COLO829 (cell line): ENCODE data around the gene NGF.
"Not testable (repeated sequence)": the region's sequence is repeated elsewhere in the genome, so short reads cannot be mapped to it uniquely, and the experiment has no call there.

Experiments used
- DNase-seq: peaks from one replicate; pipeline ENCODE4 v3.0.0; 2012; ENCODE audit warnings: low spot score

The NGF gene

GRCh38 chr1:115332813-115333608, 5.0 kb downstream of the NGF start:
- no peak for DNase-seq

- DNase-seq = no peak
Measured at GRCh38 chr1:115331558-115332331, 6.3 kb downstream of the NGF start.

- no peak for DNase-seq
Measured at GRCh38 chr1:115330480-115331013, 7.5 kb downstream of the NGF start.

DNA sequence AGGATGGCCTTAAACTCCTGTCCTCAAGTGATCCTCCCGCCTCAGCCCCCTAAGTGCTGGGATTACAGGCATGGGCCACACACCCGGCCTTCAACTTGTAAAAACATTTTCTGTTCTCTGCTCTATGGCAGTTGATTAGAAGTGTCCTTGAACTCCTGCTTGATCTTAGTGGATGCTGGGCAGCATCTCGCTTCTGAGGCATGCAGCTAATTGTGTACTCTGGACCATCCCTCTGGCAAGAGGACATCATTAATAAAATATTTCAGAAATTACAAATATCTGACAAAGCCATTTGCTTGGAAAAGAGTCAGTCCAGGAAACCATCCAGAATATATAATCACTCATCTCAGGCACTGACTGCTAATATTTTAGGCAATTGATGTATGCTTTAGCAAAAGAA, 8.1 kb downstream of the NGF start:
- DNase-seq = no peak

DNA sequence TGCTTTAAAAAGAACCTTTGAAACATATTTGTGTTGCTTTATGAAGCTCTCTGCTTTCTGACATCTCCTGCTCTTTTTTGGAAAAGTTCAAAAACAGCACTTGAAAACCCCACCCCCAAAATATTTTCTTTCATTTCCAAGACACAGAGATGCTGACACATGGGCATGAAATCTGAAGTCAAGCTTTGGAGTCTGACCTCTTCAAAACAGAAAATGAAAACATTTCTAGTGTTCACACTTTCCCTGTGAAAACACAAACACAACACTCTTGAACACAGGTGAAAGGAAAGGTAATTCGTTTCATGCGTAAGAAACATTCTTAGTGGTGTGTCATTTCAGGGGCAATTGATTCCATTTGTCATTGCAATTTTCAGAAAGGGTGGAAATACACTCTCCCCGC, 10.8 kb downstream of the NGF start:
- DNase-seq = no peak

- DNase-seq = no peak
Measured at GRCh38 chr1:115326419-115326818, 11.6 kb downstream of the NGF start.

GRCh38 chr1:115325874-115326273, 12.2 kb downstream of the NGF start:
- DNase-seq = no peak

DNA sequence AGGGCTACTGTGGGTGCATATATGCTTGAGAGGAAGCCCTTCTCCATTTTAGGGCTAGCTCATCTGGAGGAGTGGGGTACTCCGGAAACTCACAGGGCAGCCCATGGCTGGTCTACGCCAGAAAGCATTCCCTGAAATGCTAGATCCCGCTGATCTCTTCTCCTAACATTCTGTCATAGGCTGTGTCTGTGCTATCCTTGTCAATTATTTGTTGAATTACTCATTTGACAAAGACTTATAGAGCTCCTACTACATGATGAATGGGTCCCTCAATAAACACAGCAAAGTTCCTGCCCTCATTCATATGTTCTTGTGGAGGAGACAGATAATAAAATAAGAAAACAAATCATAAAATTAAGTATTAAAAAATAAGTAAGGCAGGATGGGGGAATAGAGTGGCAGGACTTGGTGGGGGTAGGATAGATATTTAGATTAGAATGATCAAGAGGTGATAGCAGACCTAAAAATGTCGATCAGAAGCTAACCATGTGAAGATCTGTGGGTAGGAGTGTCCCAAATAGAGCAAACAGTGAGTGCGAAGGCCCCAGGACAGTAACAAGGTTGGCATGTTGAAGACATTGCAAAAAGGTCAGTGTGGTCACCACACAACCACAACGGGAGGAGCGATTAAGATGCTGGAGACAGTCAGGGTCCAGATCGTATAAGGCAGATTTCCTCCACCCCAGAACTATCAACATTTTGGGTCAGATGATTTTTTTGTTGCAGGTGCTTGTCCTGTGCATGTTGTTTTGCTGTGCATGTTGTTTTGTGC, 13.2 kb downstream of the NGF start:
- no peak for DNase-seq

- DNase-seq = no peak
Measured at GRCh38 chr1:115323366-115324004, 14.6 kb downstream of the NGF start.

DNA sequence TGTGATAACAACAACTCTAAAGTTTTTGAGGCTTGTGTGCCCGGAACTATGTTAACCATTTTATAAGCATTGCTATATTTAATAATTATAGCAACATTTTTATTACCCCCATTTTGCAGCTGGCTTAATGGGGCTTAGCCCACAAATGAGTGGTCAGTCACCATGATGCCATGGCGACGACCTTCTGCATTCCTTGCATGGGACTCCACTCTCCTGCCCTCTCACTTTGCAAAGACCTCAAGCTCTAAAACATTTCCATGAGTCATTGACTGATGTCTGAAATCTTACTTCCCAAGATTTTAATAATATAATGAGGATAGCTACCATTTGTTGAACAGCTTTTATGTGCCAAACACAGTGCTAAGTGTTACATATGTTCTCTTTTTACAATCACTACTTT, 15.4 kb downstream of the NGF start:
- DNase-seq = no peak

DNA sequence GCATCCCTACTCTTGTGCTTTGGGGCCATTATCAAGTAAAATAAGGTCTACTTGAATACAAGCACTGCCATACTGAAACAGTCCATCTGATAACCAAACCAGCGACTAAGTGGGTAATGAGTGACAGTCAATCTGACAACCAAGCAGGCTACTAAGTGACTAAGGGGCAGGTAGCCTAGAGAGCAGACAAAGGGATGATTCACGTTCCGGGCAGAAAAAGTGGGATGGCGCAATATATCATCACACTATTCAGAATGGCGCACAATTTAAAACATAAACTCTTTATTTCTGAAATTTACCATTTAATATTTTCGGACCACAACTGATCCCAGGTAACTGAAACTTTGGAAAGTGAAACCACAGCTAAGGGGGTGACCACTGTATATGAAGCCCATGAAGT, 17.7 kb downstream of the NGF start:
- DNase-seq = no peak

GRCh38 chr1:115319706-115320105, 18.3 kb downstream of the NGF start:
- no peak for DNase-seq

GRCh38 chr1:115317101-115318012, 20.7 kb downstream of the NGF start:
- DNase-seq = no peak

DNA sequence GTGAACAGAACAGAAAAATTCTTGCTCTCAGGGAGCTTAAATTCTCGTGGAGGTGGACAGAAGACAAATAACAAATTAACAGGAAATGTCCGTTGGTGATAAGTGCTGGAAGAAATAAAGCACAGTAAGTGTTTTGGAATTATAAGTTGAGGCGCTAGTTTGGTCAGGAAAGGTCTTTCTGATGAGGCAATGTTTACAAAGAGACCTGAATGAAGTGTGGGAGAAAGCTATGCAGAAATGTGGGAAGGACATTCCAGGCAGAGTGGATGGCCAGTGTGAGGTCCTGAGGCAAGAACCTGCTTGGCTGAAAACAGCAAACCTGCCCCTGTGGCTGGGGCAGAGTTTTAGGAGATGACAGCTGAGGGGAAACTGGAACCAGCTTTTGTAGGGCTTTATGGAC, 23.3 kb downstream of the NGF start:
- no peak for DNase-seq

DNA sequence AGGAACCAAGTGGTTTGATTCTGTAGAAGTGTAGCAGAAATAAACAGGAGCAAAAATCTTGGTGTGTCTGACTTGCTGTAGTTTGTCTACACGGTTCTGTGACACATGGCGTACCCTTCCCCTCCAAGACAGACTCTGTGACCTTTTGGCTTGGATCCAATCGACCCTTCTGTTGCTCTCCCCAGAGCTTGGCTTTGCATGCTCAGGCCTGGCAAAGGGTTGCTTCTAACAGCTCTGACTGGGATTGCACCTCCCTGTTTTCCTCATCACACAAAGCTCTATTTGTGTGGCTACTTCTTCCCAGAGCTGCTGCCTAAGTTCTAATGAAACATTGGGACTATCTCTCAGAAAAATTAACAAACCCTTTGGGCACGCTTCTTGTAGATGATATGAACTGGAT, 24.0 kb downstream of the NGF start:
- DNase-seq = no peak

GRCh38 chr1:115313182-115313581, 24.9 kb downstream of the NGF start:
- DNase-seq = no peak

GRCh38 chr1:115312742-115313141, 25.3 kb downstream of the NGF start:
- no peak for DNase-seq

GRCh38 chr1:115311474-115311989, 26.5 kb downstream of the NGF start:
- DNase-seq = no peak

DNA sequence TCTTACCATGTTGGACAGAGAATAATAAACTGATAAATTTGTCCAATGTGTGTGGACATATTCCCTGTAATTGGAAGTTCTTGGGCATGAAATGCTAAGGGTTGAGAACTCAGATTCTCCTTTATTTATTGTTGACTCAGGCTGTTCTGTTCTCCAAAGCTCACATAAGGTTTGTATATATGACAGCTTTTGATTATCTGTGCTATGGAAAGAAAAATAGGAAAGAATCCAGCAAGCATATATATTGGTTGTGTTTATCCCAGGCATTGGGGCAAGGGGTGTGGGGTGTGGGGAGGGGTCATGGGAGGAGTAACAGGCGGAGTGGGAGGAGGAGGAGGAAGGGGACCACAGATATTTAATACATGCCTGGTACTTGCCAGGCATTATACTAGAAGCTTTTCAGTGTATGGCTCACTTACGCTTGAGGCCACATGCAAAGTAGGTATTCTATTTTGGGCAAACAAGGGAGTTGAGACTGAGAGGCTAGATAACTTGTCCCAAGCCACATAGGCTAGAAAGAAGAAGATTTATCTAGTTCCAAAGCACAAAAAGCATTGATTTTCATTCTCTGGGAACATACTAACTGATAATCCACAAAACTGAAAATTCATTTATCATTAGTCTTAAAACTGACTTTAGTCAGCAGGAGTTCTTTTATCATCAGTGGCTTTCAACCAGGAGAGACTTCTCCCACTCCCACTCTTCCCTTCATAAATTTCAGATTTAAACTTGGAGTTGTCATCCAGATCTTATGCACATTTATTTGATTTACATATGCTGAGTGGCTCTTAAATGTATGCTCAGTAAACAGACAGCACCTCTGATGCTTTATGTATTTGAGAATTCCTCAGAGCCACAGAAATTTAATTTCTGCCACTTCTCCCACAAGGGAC, 27.2 kb downstream of the NGF start:
- DNase-seq = no peak

DNA sequence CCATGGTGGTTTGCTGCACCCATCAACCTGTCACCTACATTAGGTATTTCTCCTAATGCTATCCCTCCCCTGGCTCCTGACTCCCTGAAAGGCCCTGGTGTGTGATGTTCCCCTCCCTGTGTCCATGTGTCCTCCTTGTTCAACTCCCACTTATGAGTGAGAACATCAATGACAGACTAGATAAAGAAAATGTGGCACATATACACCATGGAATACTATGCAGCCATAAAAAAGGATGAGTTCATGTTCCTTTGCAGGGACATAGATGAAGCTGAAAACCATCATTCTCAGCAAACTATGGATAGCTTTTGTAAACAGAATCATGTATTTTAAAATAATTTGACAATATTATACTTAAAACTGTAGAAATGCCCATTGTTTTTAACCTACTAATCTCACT, 28.5 kb downstream of the NGF start:
- DNase-seq = not testable (repeated sequence)
